H1 (cell line): ENCODE results near the gene NR3C1. TPM values are rescaled to one million over a fixed set of nuclear protein-coding genes. Genes with fewer than 3 reads are reported as not detected.

Experiments
- CTCF ChIA-PET: fragments of 300-600 bp; sonication (Branson Sonifier 250); formaldehyde crosslinking; loops from one replicate; lab custom pipeline; 2021; ENCODE audit not compliant: partially characterized antibody; lab: Charles Lee
- POLR2A ChIA-PET: fragments of 300-600 bp; sonication (Branson Sonifier 250); formaldehyde crosslinking; loops from one replicate; lab custom pipeline; 2021; ENCODE audit warnings: inconsistent platforms; ENCODE audit not compliant: partially characterized antibody; lab: Charles Lee
- DNase-seq, 2 experiments: peaks; one replicate each; pipeline versions ENCODE4 v3.0.0 to v3.0.0-alpha.2; 2010 to 2022; ENCODE audit warnings: low spot score in 2 of 2, low read depth in 1 of 2, mixed read lengths in 1 of 2
- FAIRE-seq: peaks from 2 replicates; lab custom pipeline; 2011; peaks lifted over from hg19 to GRCh38; lab: Jason Lieb, UNC
- H2AFZ ChIP-seq: 2 replicates; pipeline ENCODE4 v1.8.1; 2012; ENCODE audit warnings: low read length, inconsistent platforms
- H2AK5ac ChIP-seq: 2 replicates; pipeline ENCODE4 v1.6.1; 2013; ENCODE audit warnings: low read depth, low read length
- H2BK120ac ChIP-seq: replicated peaks from 2 replicates; pipeline ENCODE3; 2013; ENCODE audit warnings: low read depth, low read length, inconsistent platforms
- H2BK12ac ChIP-seq: 2 replicates; pipeline ENCODE4 v1.6.1; 2013; ENCODE audit warnings: low read depth, low read length
- H2BK15ac ChIP-seq: 2 replicates; pipeline ENCODE4 v1.6.1; 2013; ENCODE audit warnings: low read length
- H2BK20ac ChIP-seq: 2 replicates; pipeline ENCODE4 v1.6.1; 2013; ENCODE audit warnings: low read length
- H2BK5ac ChIP-seq: 2 replicates; pipeline ENCODE4 v1.6.1; 2013; ENCODE audit warnings: low read depth, low read length
- H3K14ac ChIP-seq: 2 replicates; pipeline ENCODE4 v1.6.1; 2013; ENCODE audit warnings: inconsistent platforms; ENCODE audit not compliant: insufficient read length
- H3K18ac ChIP-seq: 2 replicates; pipeline ENCODE4 v1.6.1; 2013; ENCODE audit warnings: low read length; ENCODE audit errors: extremely low read depth
- H3K23ac ChIP-seq: 2 replicates; pipeline ENCODE4 v1.6.1; 2013; ENCODE audit warnings: inconsistent platforms; ENCODE audit not compliant: insufficient read length
- H3K23me2 ChIP-seq: 2 replicates; pipeline ENCODE4 v1.6.1; 2013; ENCODE audit warnings: low read depth, low read length
- H3K27ac ChIP-seq: 2 replicates; pipeline ENCODE4 v1.6.1; 2011; ENCODE audit warnings: low read depth, low read length, inconsistent platforms
- H3K27me3 ChIP-seq, 4 experiments: replicated peaks in 1 of 4; 1 replicate in 1 of 4; 2 replicates in 3 of 4; pipeline versions ENCODE4 v1.6.1 to v1.8.1; 2011 to 2013; ENCODE audit warnings: low read length in 3 of 4, mild to moderate bottlenecking in 3 of 4, inconsistent platforms in 2 of 4, mixed read lengths in 2 of 4, moderate library complexity in 1 of 4; ENCODE audit not compliant: control insufficient read depth in 3 of 4, insufficient read depth in 3 of 4; ENCODE audit errors: extremely low read depth in 1 of 4
- H3K36me3 ChIP-seq, 4 experiments: 2 replicates each; pipeline versions ENCODE4 v1.6.1 to v1.8.1; 2011 to 2013; ENCODE audit warnings: mild to moderate bottlenecking in 4 of 4, low read length in 3 of 4, moderate library complexity in 2 of 4, control low read depth in 1 of 4, inconsistent platforms in 1 of 4; ENCODE audit not compliant: insufficient read depth in 4 of 4, control insufficient read depth in 2 of 4
- H3K4ac ChIP-seq: replicated peaks from 2 replicates; pipeline ENCODE3; 2013; ENCODE audit warnings: low read length, low read depth, mixed read lengths, inconsistent platforms; ENCODE audit not compliant: insufficient read length
- H3K4me1 ChIP-seq, 4 experiments: replicated peaks in 1 of 4; 1 replicate in 1 of 4; 2 replicates in 3 of 4; pipeline versions ENCODE4 v1.6.1 to v1.8.1; 2011 to 2013; ENCODE audit warnings: low read length in 3 of 4, inconsistent platforms in 2 of 4, mixed read lengths in 1 of 4; ENCODE audit not compliant: insufficient read depth in 4 of 4, control insufficient read depth in 3 of 4
- H3K4me2 ChIP-seq, 2 experiments: 2 replicates each; pipeline versions ENCODE4 v1.6.1 to v1.8.1; 2011 to 2013; ENCODE audit warnings: low read depth in 2 of 2, low read length in 2 of 2, control low read depth in 1 of 2, inconsistent platforms in 1 of 2, mild to moderate bottlenecking in 1 of 2; ENCODE audit not compliant: insufficient read depth in 1 of 2
- H3K4me3 ChIP-seq, 4 experiments: fragments of 200-600, 300-600 bp in 1 of 4; sonication (generic), shearing (Covaris generic), sonication (Bioruptor Twin) in 1 of 4; 2 replicates each; pipeline versions ENCODE4 v1.5.1 to v1.8.1; 2011 to 2016; ENCODE audit warnings: low read length in 4 of 4, low read depth in 3 of 4, control low read depth in 2 of 4, inconsistent platforms in 2 of 4, mild to moderate bottlenecking in 2 of 4, mixed read lengths in 1 of 4, moderate library complexity in 1 of 4; ENCODE audit not compliant: insufficient read depth in 2 of 4; ENCODE audit errors: extremely low read depth in 1 of 4
- H3K56ac ChIP-seq: replicated peaks from 2 replicates; pipeline ENCODE3; 2013; ENCODE audit warnings: low read depth, mild to moderate bottlenecking, mixed read lengths, low read length, inconsistent platforms; ENCODE audit not compliant: insufficient read length
- H3K79me1 ChIP-seq: 2 replicates; pipeline ENCODE4 v1.6.1; 2013; ENCODE audit warnings: low read depth, low read length, control low read depth
- H3K79me2 ChIP-seq, 2 experiments: 2 replicates each; pipeline versions ENCODE4 v1.6.1 to v1.8.1; 2012 to 2013; ENCODE audit warnings: low read length in 2 of 2, mild to moderate bottlenecking in 2 of 2, inconsistent platforms in 1 of 2; ENCODE audit not compliant: insufficient read depth in 2 of 2, control insufficient read depth in 1 of 2
- H3K9ac ChIP-seq, 4 experiments: replicated peaks in 1 of 4; 1 replicate in 1 of 4; 2 replicates in 3 of 4; pipeline versions ENCODE4 v1.6.1 to v1.8.1; 2011 to 2013; ENCODE audit warnings: low read depth in 3 of 4, low read length in 3 of 4, control low read depth in 2 of 4, mild to moderate bottlenecking in 2 of 4, moderate library complexity in 2 of 4, inconsistent platforms in 1 of 4; ENCODE audit errors: extremely low read depth in 1 of 4
- H3K9me3 ChIP-seq, 2 experiments: 2 replicates each; pipeline versions ENCODE4 v1.6.1 to v1.8.1; 2012 to 2013; ENCODE audit warnings: mild to moderate bottlenecking in 2 of 2, moderate library complexity in 2 of 2, control low read depth in 1 of 2, inconsistent platforms in 1 of 2, low read depth in 1 of 2, low read length in 1 of 2, mixed read lengths in 1 of 2; ENCODE audit not compliant: insufficient read depth in 2 of 2
- H4K20me1 ChIP-seq, 2 experiments: replicated peaks in 1 of 2; 2 replicates each; pipeline versions ENCODE3 to v1.8.1; 2011 to 2013; ENCODE audit warnings: inconsistent platforms in 2 of 2, low read length in 2 of 2, mild to moderate bottlenecking in 1 of 2; ENCODE audit not compliant: insufficient read depth in 2 of 2, control insufficient read depth in 1 of 2
- H4K5ac ChIP-seq: 2 replicates; pipeline ENCODE4 v1.6.1; 2013; ENCODE audit warnings: low read length, low read depth, mixed read lengths, inconsistent platforms; ENCODE audit not compliant: insufficient read length
- H4K8ac ChIP-seq: 2 replicates; pipeline ENCODE4 v1.8.0; 2013; ENCODE audit warnings: mild to moderate bottlenecking, moderate library complexity, low read length, inconsistent platforms; ENCODE audit not compliant: insufficient read depth; ENCODE audit errors: extremely low read depth
- H4K91ac ChIP-seq: replicated peaks from 2 replicates; pipeline ENCODE3; 2013; ENCODE audit warnings: low read length, mixed read lengths, inconsistent platforms; ENCODE audit not compliant: insufficient read length
- BRCA1 ChIP-seq: IDR thresholded peaks from 2 replicates; pipeline ENCODE4 v1.6.1; 2012; ENCODE audit warnings: low read depth, low read length, improper control_type of control experiment
- CBX8 ChIP-seq: fragments of 300-800, 300-1000 bp; sonication (generic); IDR thresholded peaks from 2 replicates; pipeline ENCODE4 v1.7.1; 2016; ENCODE audit warnings: low read depth, low read length, borderline replicate concordance
- CEBPB ChIP-seq: IDR thresholded peaks from 2 replicates; pipeline ENCODE4 v1.6.1; 2012; ENCODE audit warnings: low read depth, low read length
- CTCF ChIP-seq, 3 experiments: IDR thresholded peaks; 1 replicate in 2 of 3; 2 replicates in 1 of 3; pipeline versions ENCODE4 v1.5.1 to v1.6.1; 2011; ENCODE audit warnings: low read length in 3 of 3, mild to moderate bottlenecking in 3 of 3, inconsistent platforms in 2 of 3, low read depth in 1 of 3, moderate library complexity in 1 of 3; ENCODE audit not compliant: insufficient read depth in 1 of 3; ENCODE audit errors: control extremely low read depth in 1 of 3
- GTF2F1 ChIP-seq: IDR thresholded peaks from 2 replicates; pipeline ENCODE4 v1.6.1; 2012; ENCODE audit warnings: low read depth, low read length, improper control_type of control experiment, borderline replicate concordance
- HDAC2 ChIP-seq, 2 experiments: fragments of 300-600 bp in 1 of 2; sonication (generic) in 1 of 2; IDR thresholded peaks; 2 replicates each; pipeline ENCODE4 v1.6.1; 2011 to 2012; ENCODE audit warnings: low read depth in 2 of 2, low read length in 2 of 2, mild to moderate bottlenecking in 2 of 2, moderate library complexity in 2 of 2, borderline replicate concordance in 1 of 2, inconsistent platforms in 1 of 2
- JUN ChIP-seq: IDR thresholded peaks from 2 replicates; pipeline ENCODE4 v1.6.1; 2011; ENCODE audit warnings: low read depth, mild to moderate bottlenecking, improper control_type of control experiment, low read length
- JUND ChIP-seq: IDR thresholded peaks from 2 replicates; pipeline ENCODE4 v1.6.1; 2011; ENCODE audit warnings: mild to moderate bottlenecking, improper control_type of control experiment, low read length
- SP2 ChIP-seq: IDR thresholded peaks from 2 replicates; pipeline ENCODE4 v1.6.1; 2012; ENCODE audit warnings: mild to moderate bottlenecking, low read length, inconsistent platforms
- WGBS, 2 experiments: shearing (Covaris generic) in 1 of 2; methylation state at CpG; one replicate each; pipeline versions ENCODE4 v1.1.6 to v1.1.7; 2013 to 2015; ENCODE audit warnings: low lambda C conversion rate in 2 of 2, mixed read lengths in 2 of 2, inconsistent platforms in 1 of 2, low coverage in 1 of 2, missing lambda C conversion rate in 1 of 2; ENCODE audit not compliant: insufficient replicate concordance in 2 of 2, insufficient coverage in 1 of 2, insufficient read length in 1 of 2; ENCODE audit errors: extremely low coverage in 1 of 2, missing lambda C conversion rate in 1 of 2; 5-methylcytosine and 5-hydroxymethylcytosine counted together
- polyA plus RNA-seq, 7 experiments: library from polyadenylated mRNA; depleted of rRNA in 3 of 7; stranded (reverse) in 5 of 7; unstranded in 2 of 7; fragments of >200 nt in 5 of 7; fragments of 200-250 nt in 2 of 7; gene quantifications; 1 replicate in 5 of 7; 2 replicates in 1 of 7; 4 replicates in 1 of 7; pipeline versions ENCODE4 v1.2.1 to v1.2.3, GENCODE V29; 2011 to 2013; ENCODE audit warnings: missing spikeins in 2 of 7, mixed read lengths in 2 of 7
- total RNA-seq: library from RNA; stranded (reverse); fragmentation: NEBNext Ultra II Directional; extraction: Animal tissue kit (Norgen Biotek cat#: 25700); gene quantifications from 2 replicates; pipeline ENCODE4 v1.2.1, GENCODE V29; 2021

NR3C1 gene
- total and polyA plus RNA-seq, 2 of the 8 experiments (the other 6 are each of a cell fraction or from before 2014, with no cell fraction given), result 1.7 to 5.4 TPM

- Histone ChIP-seq H3K79me1 (no peaks in the 10 kb centered on the region), H3K4me1 (no peaks in the 10 kb centered on the region), H2AK5ac (no peak overlapping the region), H2AFZ (no peak overlapping the region), H2BK5ac (no peak overlapping the region), H3K4me2 (no peak overlapping the region), H3K27ac (no peak overlapping the region), H3K14ac (no peak overlapping the region), H3K18ac (no peak overlapping the region), H4K20me1 (no peaks in the 10 kb centered on the region), H3K36me3 (no peaks in the 10 kb centered on the region), H4K5ac (no peak overlapping the region), H3K23ac (no peak overlapping the region), H3K9me3 (peaks cover 3 to 10% of the 10 kb centered on the region in 2 experiments; a peak in 2 of 4 replicates), H2BK120ac (no peak overlapping the region)
- POLR2A ChIA-PET, result no interaction called here
- no peak for DNase-seq
- no peak for TF ChIP-seq HDAC2 (IDR thresholded peaks at IDR 0.05; ENCODE audit: borderline replicate concordance in 1 of 2, low read depth in 2 of 2, low read length in 2 of 2)
- TF ChIP-seq SP2, result no peak
- no peak for TF ChIP-seq JUN
- TF ChIP-seq GTF2F1, result no peak
- TF ChIP-seq CTCF (IDR thresholded peaks at IDR 0.05; ENCODE audit: control extremely low read depth in 1 of 3, insufficient read depth in 1 of 3, low read depth in 1 of 3, low read length in 3 of 3), result no peak
- TF ChIP-seq CBX8, result no peak
- TF ChIP-seq BRCA1, result no peak
- no peak for TF ChIP-seq JUND
- no peak for TF ChIP-seq CEBPB
- TF ChIP-seq, all 59 proteins: peak for 0
- H2BK15ac ChIP-seq, result no peak overlapping the region
- H3K9ac ChIP-seq, result no peak overlapping the region
- no peaks in the 10 kb centered on the region for H3K79me2 ChIP-seq
- H3K4ac ChIP-seq, result no peak overlapping the region
- H4K91ac ChIP-seq, result no peak overlapping the region
- 95% methylated on average over 5 of the region's 5 CpGs; no CpG with 5 or more reads in 1 of the 2 experiments for WGBS, 2 experiments
- CTCF ChIA-PET, result no interaction called here
- no peak overlapping the region for H2BK12ac ChIP-seq
- H2BK20ac ChIP-seq, result no peak overlapping the region
- no peaks in the 10 kb centered on the region for H3K27me3 ChIP-seq
- H3K56ac ChIP-seq, result no peak overlapping the region
- H3K23me2 ChIP-seq, result no peaks in the 10 kb centered on the region
- H3K4me3 ChIP-seq, result no peak overlapping the region
- FAIRE-seq, result no peak
- H4K8ac ChIP-seq, result no peak overlapping the region
Measured at GRCh38 chr5:143328589-143329220, 74.8 kb downstream of the NR3C1 start.
